GM12878 (cell line): Measurements from ENCODE around the gene SLC43A3. TPM values are rescaled to one million over a fixed set of nuclear protein-coding genes. Genes with fewer than 3 reads are reported as not detected.

ENCODE experiments used
- E2F8 ChIP-seq: fragments of 450-650 bp; IDR thresholded peaks from 2 replicates; pipeline ENCODE4 v1.6.1; 2018; ENCODE audit warnings: mild to moderate bottlenecking, low read depth, moderate library complexity; ENCODE audit not compliant: partially characterized antibody
- ETV6 ChIP-seq, 2 experiments: fragments of 450-650 bp in 1 of 2; IDR thresholded peaks in 1 of 2; conservative IDR thresholded peaks in 1 of 2; 2 replicates each; pipeline ENCODE4 v1.6.1; 2014; ENCODE audit warnings: antibody characterized with exemption in 1 of 2, borderline replicate concordance in 1 of 2, low read depth in 1 of 2, mild to moderate bottlenecking in 1 of 2, moderate library complexity in 1 of 2
- EZH2 ChIP-seq: IDR thresholded peaks from 2 replicates; pipeline ENCODE4 v1.6.1; 2012; ENCODE audit warnings: low read depth, mild to moderate bottlenecking, control low read depth, inconsistent platforms, low read length, borderline replicate concordance; ENCODE audit not compliant: control insufficient read depth
- FOXK2 ChIP-seq: fragments of 450-650 bp; IDR thresholded peaks from 2 replicates; pipeline ENCODE4 v1.6.1; 2017; ENCODE audit warnings: mild to moderate bottlenecking, moderate library complexity
- IRF4 ChIP-seq: IDR thresholded peaks from 2 replicates; pipeline ENCODE4 v1.6.1; 2011; ENCODE audit warnings: low read depth, low read length
- JUND ChIP-seq: IDR thresholded peaks from 2 replicates; pipeline ENCODE4 v1.6.1; 2012; ENCODE audit warnings: low read depth, mild to moderate bottlenecking, low read length, improper control_type of control experiment, moderate library complexity
- MEF2A ChIP-seq: IDR thresholded peaks from 2 replicates; pipeline ENCODE4 v1.6.1; 2011; ENCODE audit warnings: low read depth, mild to moderate bottlenecking, low read length, moderate library complexity; ENCODE audit not compliant: insufficient read depth
- SIN3A ChIP-seq: IDR thresholded peaks from 2 replicates; pipeline ENCODE4 v1.6.1; 2012; ENCODE audit warnings: low read depth, low read length, improper control_type of control experiment
- SMAD5 ChIP-seq: IDR thresholded peaks from 2 replicates; pipeline ENCODE4 v1.6.1; 2016; ENCODE audit warnings: antibody characterized with exemption, low read depth
- YBX1 ChIP-seq: fragments of 450-650 bp; IDR thresholded peaks from 2 replicates; pipeline ENCODE4 v1.6.1; 2016; ENCODE audit warnings: antibody characterized with exemption
- ZBTB11 ChIP-seq: fragments of 450-650 bp; formaldehyde crosslinking; IDR thresholded peaks from 2 replicates; pipeline ENCODE4 v1.5.0; 2022; ENCODE audit warnings: mild to moderate bottlenecking, missing genetic modification characterization
- ZNF217 ChIP-seq: fragments of 450-650 bp; IDR thresholded peaks from 2 replicates; pipeline ENCODE4 v1.6.1; 2017; ENCODE audit warnings: antibody characterized with exemption, mild to moderate bottlenecking
- ZNF592 ChIP-seq: fragments of 450-650 bp; IDR thresholded peaks from 2 replicates; pipeline ENCODE4 v1.6.1; 2017; ENCODE audit warnings: mild to moderate bottlenecking, moderate library complexity
- polyA plus RNA-seq, 11 experiments: library from polyadenylated mRNA; depleted of rRNA in 4 of 11; unstranded in 6 of 11; stranded (reverse) in 5 of 11; fragments of >200 nt; fragmentation: Nextera tagmentation in 4 of 11; fragmentation: Illumina TruSeq in 1 of 11; extraction: Ambion mirVana in 4 of 11; extraction: Trizol in 1 of 11; gene quantifications; 1 replicate in 1 of 11; 2 replicates in 10 of 11; pipeline versions ENCODE4 v1.2.1 to v1.2.3, GENCODE V29; 2011 to 2016; ENCODE audit warnings: inconsistent platforms in 2 of 11, missing spikeins in 2 of 11, low read depth in 1 of 11
- total RNA-seq, 4 experiments: library from RNA; depleted of rRNA in 3 of 4; stranded (reverse); fragments of >200 nt in 3 of 4; fragmentation: Illumina TruSeq in 1 of 4; extraction: Trizol in 1 of 4; gene quantifications; 2 replicates each; pipeline versions ENCODE4 v1.2.1 to v1.2.3, GENCODE V29; 2013 to 2021

SLC43A3 gene
- total and polyA plus RNA-seq, 10 of the 15 experiments (the other 5 are each of a cell fraction or from before 2014, with no cell fraction given) = 37.5 to 237 (median 132) TPM

GRCh38 chr11:57406337-57406904, 20.5 kb downstream of the SLC43A3 start (continued):
- no peak for TF ChIP-seq ZNF592
- peak; percentile 65 for TF ChIP-seq FOXK2
- no peak for TF ChIP-seq ZNF217
- TF ChIP-seq MEF2A = 0 out of 2 replicates have a peak, but pooled peaks have one; percentile 32
- TF ChIP-seq JUND = no peak
- no peak for TF ChIP-seq EZH2
- peak in 1 of 2 experiments; percentile 60; a peak in 1 of 4 replicates for TF ChIP-seq ETV6 (conservative IDR thresholded peaks at IDR 0.05 in 1 of 2, IDR thresholded peaks at IDR 0.05 in 1 of 2; ENCODE audit: borderline replicate concordance in 1 of 2, low read depth in 1 of 2)
- no peak for TF ChIP-seq YBX1
- TF ChIP-seq SIN3A = no peak
- no peak for TF ChIP-seq SMAD5
- no peak for TF ChIP-seq E2F8
- 0 out of 2 replicates have a peak, but pooled peaks have one; percentile 55 for TF ChIP-seq IRF4
- no peak for TF ChIP-seq ZBTB11 (CRISPR knock-in tag)
